ENCODE results near the gene CDCP2.

The CDCP2 gene

GRCh38 chr1:54152696-54153095 is at the start of gene CDCP2:
TSS of gene CDCP2 (minus strand) at chr1:54153000. CDS start at chr1:54152922, 78 bp downstream.
- Histone ChIP-seq H3K4me1 (ENCODE audit: insufficient read depth, low read length) (peaks cover 15% of the 10 kb centered on the region), H3K9me3 (ENCODE audit: low read length) (no peaks in the 10 kb centered on the region), H3K36me3 (ENCODE audit: insufficient read depth, low read length) (no peaks in the 10 kb centered on the region), H3K4me3 (ENCODE audit: low read length) (no peak within 1 kb of the TSS), H2AFZ (ENCODE audit: low read depth, low read length) (no peak within 1 kb of the TSS), H3K27me3 (ENCODE audit: insufficient read depth, low read length) (no peaks in the 10 kb centered on the region)

- H2AFZ ChIP-seq (ENCODE audit: low read depth, low read length): peak overlapping the region; percentile 57
- peaks cover 20% of the 10 kb centered on the region for H3K36me3 ChIP-seq (ENCODE audit: insufficient read depth, low read length)
- peaks cover 20% of the 10 kb centered on the region for H3K4me1 ChIP-seq (ENCODE audit: insufficient read depth, low read length)
- H3K4me3 ChIP-seq (ENCODE audit: low read length): peak overlapping the region; percentile 74
- no peaks in the 10 kb centered on the region for H3K9me3 ChIP-seq (ENCODE audit: low read length)
- H3K27me3 ChIP-seq (ENCODE audit: insufficient read depth, low read length): no peaks in the 10 kb centered on the region
Observed at GRCh38 chr1:54200519-54200997, 47.8 kb upstream of the CDCP2 start.

- H3K36me3 ChIP-seq (ENCODE audit: insufficient read depth, low read length): peaks cover 19% of the 10 kb centered on the region
- H2AFZ ChIP-seq (ENCODE audit: low read depth, low read length): peak within 1 kb of the TSS; percentile 57
- H3K9me3 ChIP-seq (ENCODE audit: low read length): no peaks in the 10 kb centered on the region
Observed at GRCh38 chr1:54199765-54200518, 47.1 kb upstream of the CDCP2 start, which contains the start of the genes CYB5RL and MRPL37. TSS of gene CYB5RL (minus strand) at chr1:54200030. CDS start at chr1:54195616, 4,414 bp downstream. TSS of gene MRPL37 (plus strand) at chr1:54200167. CDS start at chr1:54200244, 77 bp downstream.

GRCh38 chr1:54199151-54199764 is 46.5 kb upstream of the CDCP2 start:
- peaks cover 19% of the 10 kb centered on the region for H3K36me3 ChIP-seq (ENCODE audit: insufficient read depth, low read length)
- H3K4me3 ChIP-seq (ENCODE audit: low read length): peak overlapping the region; percentile 74
- H3K27me3 ChIP-seq (ENCODE audit: insufficient read depth, low read length): no peaks in the 10 kb centered on the region
- H3K4me1 ChIP-seq (ENCODE audit: insufficient read depth, low read length): peaks cover 20% of the 10 kb centered on the region
- peak overlapping the region; percentile 57 for H2AFZ ChIP-seq (ENCODE audit: low read depth, low read length)
- no peaks in the 10 kb centered on the region for H3K9me3 ChIP-seq (ENCODE audit: low read length)

More at GRCh38 chr1:54199765-54200518, 47.1 kb upstream of the CDCP2 start, which contains the start of the genes CYB5RL and MRPL37:
- Histone ChIP-seq H3K27me3 (ENCODE audit: insufficient read depth, low read length) (no peaks in the 10 kb centered on the region), H3K4me3 (ENCODE audit: low read length) (peak within 1 kb of the TSS; percentile 74), H3K4me1 (ENCODE audit: insufficient read depth, low read length) (peaks cover 20% of the 10 kb centered on the region)

GRCh38 chr1:54193453-54193852 is 40.7 kb upstream of the CDCP2 start:
- H3K4me3 ChIP-seq (ENCODE audit: low read length): no peak overlapping the region
- H3K9me3 ChIP-seq (ENCODE audit: low read length): no peaks in the 10 kb centered on the region
- no peak overlapping the region for H2AFZ ChIP-seq (ENCODE audit: low read depth, low read length)
- no peaks in the 10 kb centered on the region for H3K4me1 ChIP-seq (ENCODE audit: insufficient read depth, low read length)
- no peaks in the 10 kb centered on the region for H3K27me3 ChIP-seq (ENCODE audit: insufficient read depth, low read length)
- peaks cover 28% of the 10 kb centered on the region for H3K36me3 ChIP-seq (ENCODE audit: insufficient read depth, low read length)

GRCh38 chr1:54191525-54191924 is 38.7 kb upstream of the CDCP2 start:
- Histone ChIP-seq H2AFZ (ENCODE audit: low read depth, low read length) (no peak overlapping the region), H3K9me3 (ENCODE audit: low read length) (no peaks in the 10 kb centered on the region), H3K4me1 (ENCODE audit: insufficient read depth, low read length) (no peaks in the 10 kb centered on the region), H3K27me3 (ENCODE audit: insufficient read depth, low read length) (no peaks in the 10 kb centered on the region), H3K4me3 (ENCODE audit: low read length) (no peak overlapping the region), H3K36me3 (ENCODE audit: insufficient read depth, low read length) (peaks cover 28% of the 10 kb centered on the region)

- Histone ChIP-seq H3K9me3 (ENCODE audit: low read length) (no peaks in the 10 kb centered on the region), H3K4me1 (ENCODE audit: insufficient read depth, low read length) (no peaks in the 10 kb centered on the region), H3K4me3 (ENCODE audit: low read length) (no peak overlapping the region), H3K36me3 (ENCODE audit: insufficient read depth, low read length) (peaks cover 28% of the 10 kb centered on the region), H2AFZ (ENCODE audit: low read depth, low read length) (no peak overlapping the region), H3K27me3 (ENCODE audit: insufficient read depth, low read length) (no peaks in the 10 kb centered on the region)
Observed at GRCh38 chr1:54190526-54190925, 37.7 kb upstream of the CDCP2 start.

GRCh38 chr1:54188291-54188690 is 35.5 kb upstream of the CDCP2 start:
- no peaks in the 10 kb centered on the region for H3K4me1 ChIP-seq (ENCODE audit: insufficient read depth, low read length)

GRCh38 chr1:54186056-54186455 is 33.3 kb upstream of the CDCP2 start:
- no peak overlapping the region for H3K4me3 ChIP-seq (ENCODE audit: low read length)
- peaks cover 11% of the 10 kb centered on the region for H3K36me3 ChIP-seq (ENCODE audit: insufficient read depth, low read length)
- H3K27me3 ChIP-seq (ENCODE audit: insufficient read depth, low read length): no peaks in the 10 kb centered on the region
- no peak overlapping the region for H2AFZ ChIP-seq (ENCODE audit: low read depth, low read length)
- H3K9me3 ChIP-seq (ENCODE audit: low read length): peaks cover 4% of the 10 kb centered on the region
- no peaks in the 10 kb centered on the region for H3K4me1 ChIP-seq (ENCODE audit: insufficient read depth, low read length)

More at GRCh38 chr1:54188291-54188690, 35.5 kb upstream of the CDCP2 start:
- Histone ChIP-seq H2AFZ (ENCODE audit: low read depth, low read length) (no peak overlapping the region), H3K27me3 (ENCODE audit: insufficient read depth, low read length) (no peaks in the 10 kb centered on the region), H3K4me3 (ENCODE audit: low read length) (no peak overlapping the region), H3K9me3 (ENCODE audit: low read length) (peaks cover 4% of the 10 kb centered on the region), H3K36me3 (ENCODE audit: insufficient read depth, low read length) (peaks cover 16% of the 10 kb centered on the region)

GRCh38 chr1:54180701-54181360 is 28.0 kb upstream of the CDCP2 start:
- H3K4me3 ChIP-seq (ENCODE audit: low read length): no peak overlapping the region
- no peak overlapping the region for H2AFZ ChIP-seq (ENCODE audit: low read depth, low read length)
- H3K36me3 ChIP-seq (ENCODE audit: insufficient read depth, low read length): peaks cover 2% of the 10 kb centered on the region
- no peaks in the 10 kb centered on the region for H3K4me1 ChIP-seq (ENCODE audit: insufficient read depth, low read length)
- H3K27me3 ChIP-seq (ENCODE audit: insufficient read depth, low read length): no peaks in the 10 kb centered on the region
- peaks cover 4% of the 10 kb centered on the region for H3K9me3 ChIP-seq (ENCODE audit: low read length)

GRCh38 chr1:54178296-54179070 is 25.7 kb upstream of the CDCP2 start:
- Histone ChIP-seq H3K9me3 (ENCODE audit: low read length) (no peaks in the 10 kb centered on the region), H3K4me3 (ENCODE audit: low read length) (no peak overlapping the region), H2AFZ (ENCODE audit: low read depth, low read length) (no peak overlapping the region), H3K27me3 (ENCODE audit: insufficient read depth, low read length) (no peaks in the 10 kb centered on the region), H3K36me3 (ENCODE audit: insufficient read depth, low read length) (peaks cover 2% of the 10 kb centered on the region), H3K4me1 (ENCODE audit: insufficient read depth, low read length) (peaks cover 10% of the 10 kb centered on the region)

- Histone ChIP-seq H3K27me3 (ENCODE audit: insufficient read depth, low read length) (no peaks in the 10 kb centered on the region), H3K36me3 (ENCODE audit: insufficient read depth, low read length) (peaks cover 2% of the 10 kb centered on the region), H3K4me1 (ENCODE audit: insufficient read depth, low read length) (peaks cover 18% of the 10 kb centered on the region), H2AFZ (ENCODE audit: low read depth, low read length) (no peak overlapping the region), H3K9me3 (ENCODE audit: low read length) (no peaks in the 10 kb centered on the region), H3K4me3 (ENCODE audit: low read length) (no peak overlapping the region)
Observed at GRCh38 chr1:54177726-54178125, 24.9 kb upstream of the CDCP2 start.

Data from neuron (in vitro differentiated cells).